Ascending aorta (tissue), 2 donors: Measurements from ENCODE around the gene FOXP3. TPM values are rescaled to one million over a fixed set of nuclear protein-coding genes. Genes with fewer than 3 reads are reported as not detected.

Source experiments
- DNase-seq, 2 donors: peaks; one replicate each; pipeline ENCODE4 v3.0.0-alpha.2; 2019; ENCODE audit warnings: low spot score in 2 of 2
- H3K27ac ChIP-seq, 2 donors: fragments of 200-600 bp; sonication (generic); one replicate each; pipeline ENCODE4 v1.5.1; 2016 to 2017; ENCODE audit warnings: mild to moderate bottlenecking in 1 of 2
- H3K27me3 ChIP-seq: fragments of 200-600 bp; sonication (generic); one replicate; pipeline ENCODE4 v1.5.1; 2017
- H3K36me3 ChIP-seq, 2 donors: fragments of 200-600 bp; sonication (generic); one replicate each; pipeline ENCODE4 v1.5.1; 2016
- H3K4me1 ChIP-seq, 2 donors: fragments of 200-600 bp; sonication (generic); one replicate each; pipeline ENCODE4 v1.5.1; 2016 to 2017; ENCODE audit warnings: mild to moderate bottlenecking in 1 of 2
- H3K4me3 ChIP-seq, 2 donors: fragments of 200-600 bp; sonication (generic); one replicate each; pipeline ENCODE4 v1.5.1; 2016 to 2017; ENCODE audit warnings: mild to moderate bottlenecking in 1 of 2
- H3K9me3 ChIP-seq, 2 donors: fragments of 200-600 bp; sonication (generic); one replicate each; pipeline ENCODE4 v1.5.1; 2016
- CTCF ChIP-seq, 3 experiments: fragments of 200-600 bp in 2 of 3; fragments of 450-650 bp in 1 of 3; sonication (generic) in 2 of 3; IDR thresholded peaks; one replicate each; pipeline ENCODE4 v1.5.1; 2016 to 2019; ENCODE audit warnings: antibody characterized with exemption in 3 of 3, mild to moderate bottlenecking in 1 of 3, moderate library complexity in 1 of 3
- intact Hi-C: fragments of 100-400 bp; cut with DNase I; formaldehyde crosslinking; loops from one replicate; pipeline ENCODE4 v1.15.1; 2023
- total RNA-seq: library from RNA; depleted of rRNA; stranded (reverse); fragments of >200 nt; gene quantifications from one replicate; pipeline ENCODE4 v1.1.0, GENCODE V29; 2016

Gene FOXP3
- total RNA-seq, 1 donor from 2014 or later, result not detected

DNA sequence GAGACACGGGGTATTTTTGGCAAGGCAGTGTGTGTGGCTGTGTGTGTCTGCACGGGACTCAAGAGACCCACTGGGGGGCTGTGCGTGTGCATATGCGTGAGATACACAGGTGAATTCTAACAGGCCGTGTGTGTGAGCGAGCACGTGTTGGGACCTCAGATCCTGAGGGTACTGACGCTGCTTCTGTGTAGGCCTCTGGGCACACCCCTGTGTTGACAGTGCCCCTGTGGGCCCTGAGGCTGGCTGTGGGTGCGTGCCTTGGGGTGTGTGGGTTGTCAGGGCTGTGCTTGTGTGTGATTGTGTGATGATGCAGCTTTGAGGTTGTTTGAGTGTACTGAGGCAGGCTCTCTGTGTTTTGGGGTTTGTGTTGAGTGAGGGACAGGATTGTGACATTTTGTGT lies 13.9 kb downstream of the FOXP3 start:
- H3K4me1 ChIP-seq, result no peaks in the 10 kb centered on the region
- H3K27ac ChIP-seq, result no peak overlapping the region
- no peak for DNase-seq
- peaks cover 3 to 29% of the 10 kb centered on the region in 2 donors for H3K36me3 ChIP-seq
- no peak for TF ChIP-seq CTCF (IDR thresholded peaks at IDR 0.05)
- no peak overlapping the region for H3K4me3 ChIP-seq
- no peaks in the 10 kb centered on the region for H3K9me3 ChIP-seq
- no peaks in the 10 kb centered on the region for H3K27me3 ChIP-seq
- intact Hi-C loops, result no loop called here

- Histone ChIP-seq H3K4me1 (no peaks in the 10 kb centered on the region), H3K27ac (no peak overlapping the region), H3K4me3 (no peak overlapping the region), H3K27me3 (no peaks in the 10 kb centered on the region), H3K9me3 (no peaks in the 10 kb centered on the region), H3K36me3 (peaks cover 3 to 30% of the 10 kb centered on the region in 2 donors)
- DNase-seq, result no peak
- intact Hi-C loops, result no loop called here
- no peak for TF ChIP-seq CTCF (IDR thresholded peaks at IDR 0.05)
Observed at GRCh38 chrX:49250066-49250465, 14.4 kb downstream of the FOXP3 start.

GRCh38 chrX:49249616-49250015 lies 14.9 kb downstream of the FOXP3 start:
- intact Hi-C loops, result no loop called here
- no peak overlapping the region for H3K4me3 ChIP-seq
- no peaks in the 10 kb centered on the region for H3K9me3 ChIP-seq
- no peaks in the 10 kb centered on the region for H3K4me1 ChIP-seq
- no peak for DNase-seq
- TF ChIP-seq CTCF (IDR thresholded peaks at IDR 0.05), result no peak
- H3K36me3 ChIP-seq, result peaks cover 6 to 35% of the 10 kb centered on the region in 2 donors
- no peaks in the 10 kb centered on the region for H3K27me3 ChIP-seq
- no peak overlapping the region for H3K27ac ChIP-seq

DNA sequence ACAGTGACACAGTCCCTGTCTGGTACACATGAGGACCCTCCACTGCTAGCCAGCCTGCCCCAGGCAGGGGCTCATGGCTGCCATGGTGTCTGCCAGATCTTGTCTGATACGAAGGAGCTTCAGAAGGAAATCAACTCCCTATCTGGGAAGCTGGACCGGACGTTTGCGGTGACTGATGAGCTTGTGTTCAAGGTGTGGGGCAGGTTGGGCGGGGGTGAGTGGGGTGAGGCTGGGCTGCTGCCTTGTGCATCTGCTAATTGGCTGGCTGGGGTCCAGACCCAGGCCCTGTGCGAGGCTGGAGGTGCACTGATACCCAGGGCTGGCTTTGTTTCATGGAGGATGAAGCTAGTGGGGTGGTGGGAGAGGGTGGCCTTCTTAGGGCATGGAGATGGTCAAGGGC lies 15.4 kb downstream of the FOXP3 start:
- Histone ChIP-seq H3K27me3 (no peaks in the 10 kb centered on the region), H3K27ac (no peak overlapping the region), H3K4me3 (no peak overlapping the region), H3K9me3 (no peaks in the 10 kb centered on the region), H3K4me1 (no peaks in the 10 kb centered on the region), H3K36me3 (peaks cover 10 to 40% of the 10 kb centered on the region in 2 donors)
- TF ChIP-seq CTCF (IDR thresholded peaks at IDR 0.05), result no peak
- intact Hi-C loops, result no loop called here
- no peak for DNase-seq

GRCh38 chrX:49247916-49248811 lies 16.3 kb downstream of the FOXP3 start:
- Histone ChIP-seq H3K9me3 (no peaks in the 10 kb centered on the region), H3K4me3 (no peak overlapping the region), H3K27me3 (no peaks in the 10 kb centered on the region), H3K4me1 (no peaks in the 10 kb centered on the region), H3K27ac (no peak overlapping the region), H3K36me3 (peaks cover 10 to 47% of the 10 kb centered on the region in 2 donors)
- no peak for DNase-seq
- intact Hi-C loops, result no loop called here
- no peak for TF ChIP-seq CTCF (IDR thresholded peaks at IDR 0.05)
